ENCODE measurements around the gene BRI3. TPM values are rescaled to one million over a fixed set of nuclear protein-coding genes. Genes with fewer than 3 reads are reported as not detected.

The BRI3 gene
- total and polyA plus RNA-seq, 9 of the 15 experiments (the other 6 are each of a cell fraction or from before 2014, with no cell fraction given): 4.3 to 57.4 (median 18.6) TPM

- TF ChIP-seq BRD4 (IDR thresholded peaks at IDR 0.05) (no peak), ZNF583 (CRISPR knock-in tag; IDR thresholded peaks at IDR 0.05) (no peak)
These were observed 45.6 kb upstream of the BRI3 start (continued) for GRCh38 chr7:98235901-98236300.

- Histone ChIP-seq H3K79me2 (ENCODE audit: control insufficient read depth, insufficient read depth, low read length) (no peaks in the 10 kb centered on the region), H3K9ac (ENCODE audit: insufficient read depth in 1 of 2, low read depth in 2 of 2, low read length in 2 of 2) (0 out of 4 replicates have a peak overlapping the region, but pooled peaks of 1 of the 2 experiments have one; percentile 26), H4K20me1 (replicated peaks; ENCODE audit: control insufficient read depth, insufficient read depth, low read length) (0 out of 2 replicates have a peak, but pooled peaks cover 6% of the 10 kb centered on the region), H3K4me2 (ENCODE audit: insufficient read depth, low read length) (no peak overlapping the region), H3K9me3 (replicated peaks; ENCODE audit: control insufficient read depth, insufficient read depth, low read depth, low read length) (no peaks in the 10 kb centered on the region), H3K9me1 (ENCODE audit: control insufficient read depth, insufficient read depth, low read length) (no peaks in the 10 kb centered on the region), H3K27me3 (ENCODE audit: control insufficient read depth in 2 of 2, insufficient read depth in 2 of 2, low read length in 2 of 2) (peaks cover 4 to 22% of the 10 kb centered on the region in 2 experiments; a peak in 3 of 5 replicates), H2AFZ (ENCODE audit: low read depth, low read length) (no peak overlapping the region), H3K27ac (ENCODE audit: extremely low read depth, low read depth, low read length) (no peak overlapping the region), H3K36me3 (ENCODE audit: control insufficient read depth, insufficient read depth, low read length) (no peaks in the 10 kb centered on the region), H3K4me3 (no peak overlapping the region), H3K4me1 (replicated peaks in 1 of 2; ENCODE audit: control insufficient read depth in 2 of 2, insufficient read depth in 2 of 2, low read length in 2 of 2) (peaks cover 0 to 29% of the 10 kb centered on the region in 2 experiments; a peak in 1 of 5 replicates)
- FAIRE-seq (no peak), DNase-seq (ENCODE audit: extremely low read depth in 1 of 4, low spot score in 3 of 4) (no peak), ATAC-seq (no peak; the same call in 1 of the 3 replicates)
- no TSS peak for BruUV-seq (replicated peaks)
- TF ChIP-seq POLR2G (IDR thresholded peaks at IDR 0.05; ENCODE audit: low read depth, low read length) (0 out of 2 replicates have a peak, but pooled peaks have one; percentile 32), ZNF384 (IDR thresholded peaks at IDR 0.05; ENCODE audit: low read depth, low read length) (no peak), ARID3B (CRISPR knock-in tag; IDR thresholded peaks at IDR 0.05; ENCODE audit: borderline replicate concordance) (no peak), HNRNPLL (IDR thresholded peaks at IDR 0.05; ENCODE audit: low read depth, low read length, poor library complexity, severe bottlenecking) (no peak), MCM2 (IDR thresholded peaks at IDR 0.05; ENCODE audit: low read depth) (no peak)
- ChIA-PET CTCF (ENCODE audit: low intra/inter-chr PET ratio) (no interaction called here), POLR2A (interaction anchor here (1.0 to 1.8 kb wide), 2 partner anchors 18 to 49 kb away, joined by 3 to 8 read pairs; no protein-coding TSS in a partner anchor)
- in situ Hi-C loops (cut with MboI) (loop anchor here (5.0 kb wide), 1 partner anchor 46 kb away; the partner anchor contains the start of gene BRI3), intact Hi-C loops (cut with micrococcal nuclease) (no loop called here)
- WGBS (ENCODE audit: insufficient coverage, low coverage, missing lambda C conversion rate): 38% methylated on average over 25 of the region's 25 CpGs
These were observed 44.9 kb upstream of the BRI3 start for GRCh38 chr7:98236355-98237185.
